ENCODE results near the gene RASSF5.

GRCh38 chr1:206477110-206477509 is 30.2 kb upstream of the RASSF5 start:
- TF ChIP-seq, protein P1, sequence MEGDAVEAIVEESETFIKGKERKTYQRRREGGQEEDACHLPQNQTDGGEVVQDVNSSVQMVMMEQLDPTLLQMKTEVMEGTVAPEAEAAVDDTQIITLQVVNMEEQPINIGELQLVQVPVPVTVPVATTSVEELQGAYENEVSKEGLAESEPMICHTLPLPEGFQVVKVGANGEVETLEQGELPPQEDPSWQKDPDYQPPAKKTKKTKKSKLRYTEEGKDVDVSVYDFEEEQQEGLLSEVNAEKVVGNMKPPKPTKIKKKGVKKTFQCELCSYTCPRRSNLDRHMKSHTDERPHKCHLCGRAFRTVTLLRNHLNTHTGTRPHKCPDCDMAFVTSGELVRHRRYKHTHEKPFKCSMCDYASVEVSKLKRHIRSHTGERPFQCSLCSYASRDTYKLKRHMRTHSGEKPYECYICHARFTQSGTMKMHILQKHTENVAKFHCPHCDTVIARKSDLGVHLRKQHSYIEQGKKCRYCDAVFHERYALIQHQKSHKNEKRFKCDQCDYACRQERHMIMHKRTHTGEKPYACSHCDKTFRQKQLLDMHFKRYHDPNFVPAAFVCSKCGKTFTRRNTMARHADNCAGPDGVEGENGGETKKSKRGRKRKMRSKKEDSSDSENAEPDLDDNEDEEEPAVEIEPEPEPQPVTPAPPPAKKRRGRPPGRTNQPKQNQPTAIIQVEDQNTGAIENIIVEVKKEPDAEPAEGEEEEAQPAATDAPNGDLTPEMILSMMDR (IDR thresholded peaks at IDR 0.05; ENCODE audit: low read depth, low read length) = no peak
- no peak for TF ChIP-seq EZH2phosphoT487 (IDR thresholded peaks at IDR 0.05; ENCODE audit: low read depth)
